Gastrocnemius medialis (tissue), 4 donors: ENCODE data around the gene SLC9C1.

ENCODE experiments used
- POLR2A ChIP-seq, 2 donors: fragments of 450-650 bp; IDR thresholded peaks; one replicate each; pipeline ENCODE4 v1.6.1; 2017; ENCODE audit warnings: antibody characterized with exemption in 2 of 2, mild to moderate bottlenecking in 2 of 2, moderate library complexity in 2 of 2
- TF ChIP-seq, protein P1 (sequence below), 5 experiments: fragments of 450-650 bp in 3 of 5; fragments of 200-600 bp in 2 of 5; sonication (generic) in 2 of 5; IDR thresholded peaks in 4 of 5; conservative IDR thresholded peaks in 1 of 5; 1 replicate in 4 of 5; 2 replicates in 1 of 5; pipeline ENCODE4 v1.5.1; 2016 to 2019; ENCODE audit warnings: antibody characterized with exemption in 5 of 5, mild to moderate bottlenecking in 3 of 5, moderate library complexity in 3 of 5

DNA sequence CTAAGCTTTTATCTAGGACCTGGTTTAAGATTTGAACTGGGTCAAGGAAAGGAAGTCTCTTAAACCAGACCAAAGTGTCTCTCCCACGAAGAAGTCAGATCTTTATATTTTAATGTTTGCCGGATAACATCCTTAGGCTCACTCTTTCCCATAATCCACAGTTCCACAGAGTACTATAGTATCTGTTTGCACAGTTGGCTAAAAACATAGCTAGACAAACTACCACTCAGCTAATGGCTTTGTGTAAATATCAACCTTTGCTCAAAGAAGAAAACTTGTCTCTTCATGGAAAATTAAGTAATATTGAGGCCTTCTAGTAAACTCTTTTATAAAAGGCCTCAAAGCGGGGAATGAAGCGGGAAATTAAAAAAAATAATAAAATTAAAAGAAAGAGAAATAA, 13.5 kb upstream of the SLC9C1 start:
- TF ChIP-seq, protein P1, sequence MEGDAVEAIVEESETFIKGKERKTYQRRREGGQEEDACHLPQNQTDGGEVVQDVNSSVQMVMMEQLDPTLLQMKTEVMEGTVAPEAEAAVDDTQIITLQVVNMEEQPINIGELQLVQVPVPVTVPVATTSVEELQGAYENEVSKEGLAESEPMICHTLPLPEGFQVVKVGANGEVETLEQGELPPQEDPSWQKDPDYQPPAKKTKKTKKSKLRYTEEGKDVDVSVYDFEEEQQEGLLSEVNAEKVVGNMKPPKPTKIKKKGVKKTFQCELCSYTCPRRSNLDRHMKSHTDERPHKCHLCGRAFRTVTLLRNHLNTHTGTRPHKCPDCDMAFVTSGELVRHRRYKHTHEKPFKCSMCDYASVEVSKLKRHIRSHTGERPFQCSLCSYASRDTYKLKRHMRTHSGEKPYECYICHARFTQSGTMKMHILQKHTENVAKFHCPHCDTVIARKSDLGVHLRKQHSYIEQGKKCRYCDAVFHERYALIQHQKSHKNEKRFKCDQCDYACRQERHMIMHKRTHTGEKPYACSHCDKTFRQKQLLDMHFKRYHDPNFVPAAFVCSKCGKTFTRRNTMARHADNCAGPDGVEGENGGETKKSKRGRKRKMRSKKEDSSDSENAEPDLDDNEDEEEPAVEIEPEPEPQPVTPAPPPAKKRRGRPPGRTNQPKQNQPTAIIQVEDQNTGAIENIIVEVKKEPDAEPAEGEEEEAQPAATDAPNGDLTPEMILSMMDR (IDR thresholded peaks at IDR 0.05 in 4 of 5, conservative IDR thresholded peaks at IDR 0.05 in 1 of 5) = no peak
- no peak for TF ChIP-seq POLR2A (IDR thresholded peaks at IDR 0.05)
